DND-41 (cell line): ENCODE measurements around the gene NCAM2.

ENCODE experiments used
- CTCF ChIP-seq: IDR thresholded peaks from 2 replicates; pipeline ENCODE4 v1.5.1; 2012; ENCODE audit warnings: borderline replicate concordance, low read length, moderate library complexity, mild to moderate bottlenecking; ENCODE audit not compliant: poor library complexity, severe bottlenecking; ENCODE audit errors: extremely low read depth
- EZH2 ChIP-seq: IDR thresholded peaks from 3 replicates; pipeline ENCODE4 v1.6.1; 2012; ENCODE audit warnings: borderline replicate concordance, low read depth, mild to moderate bottlenecking, moderate library complexity, low read length, inconsistent platforms; ENCODE audit not compliant: severe bottlenecking

- TF ChIP-seq CTCF (no peak), EZH2 (no peak)
These were observed 2.5 kb downstream of the NCAM2 start for GRCh38 chr21:21000591-21001175.
